ENCODE results near the gene ALDH2.
"Not testable (repeated sequence)": the region's sequence is repeated elsewhere in the genome, so short reads cannot be mapped to it uniquely, and the experiment has no call there.

The ALDH2 gene

DNA sequence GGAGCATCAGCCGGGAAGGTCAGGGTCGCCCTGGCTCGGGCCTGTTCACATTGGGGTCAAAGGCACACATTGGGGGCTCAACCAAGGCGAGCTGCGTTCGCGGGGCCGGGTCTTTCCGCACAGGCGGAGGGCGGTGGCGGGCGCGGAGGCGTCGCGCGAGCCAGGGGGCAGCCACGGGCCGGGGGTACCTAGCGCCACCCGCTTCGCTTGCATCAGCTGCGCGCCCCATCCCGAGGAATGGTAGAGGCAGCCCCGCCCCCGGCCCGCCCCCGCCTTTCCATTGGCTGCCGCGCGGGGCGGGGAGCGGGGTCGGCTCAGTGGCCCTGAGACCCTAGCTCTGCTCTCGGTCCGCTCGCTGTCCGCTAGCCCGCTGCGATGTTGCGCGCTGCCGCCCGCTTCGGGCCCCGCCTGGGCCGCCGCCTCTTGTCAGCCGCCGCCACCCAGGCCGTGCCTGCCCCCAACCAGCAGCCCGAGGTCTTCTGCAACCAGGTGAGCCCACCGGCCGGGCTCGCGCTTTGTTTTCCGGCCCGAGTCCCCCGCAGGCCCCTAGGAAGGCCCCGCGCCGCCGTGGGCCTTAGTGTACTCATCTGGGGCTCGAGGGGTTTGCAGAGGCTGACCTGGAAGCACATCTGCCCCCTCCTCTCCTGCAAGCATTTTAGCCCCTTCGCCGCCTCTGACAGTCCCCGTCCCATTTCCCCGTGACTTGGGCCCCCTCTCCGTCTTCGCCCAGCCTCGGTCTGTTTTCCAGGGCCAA, at the start of gene ALDH2:
Gene ALDH2, plus strand, starts transcription at position 326 of the 754 bp plus-strand sequence. Its CDS starts 50 bp downstream, at position 376.
- in situ Hi-C loops (cut with HindIII; ENCODE audit: low pct_unique_long_range_greater_than_20kb, low sequenced_read_pairs), result no loop called here
- peak; percentile 52 to 84 for DNase-seq (ENCODE audit: low read depth in 1 of 2, low spot score in 1 of 2)
- TF ChIP-seq JUND (IDR thresholded peaks at IDR 0.05; ENCODE audit: low read depth), result no peak

DNA sequence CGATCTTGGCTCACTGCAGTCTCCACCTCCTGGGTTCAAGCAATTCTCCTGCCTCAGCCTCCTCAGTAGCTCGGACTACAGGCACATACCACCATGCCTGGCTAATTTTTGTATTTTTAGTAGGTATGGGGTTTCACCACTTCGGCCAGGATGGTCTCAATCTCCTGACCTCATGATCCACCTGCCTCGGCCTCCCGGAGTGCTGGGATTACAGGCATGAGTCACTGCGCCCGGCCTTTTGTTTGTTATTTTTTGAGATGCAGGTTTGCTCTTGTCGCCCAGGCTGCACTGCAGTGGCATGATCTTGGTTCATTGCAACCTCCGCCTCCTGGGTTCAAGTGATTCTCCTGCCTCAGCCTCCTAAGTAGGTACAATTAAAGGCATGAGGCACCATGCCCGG, 47.4 kb upstream of the ALDH2 start:
- in situ Hi-C loops (cut with HindIII; ENCODE audit: low pct_unique_long_range_greater_than_20kb, low sequenced_read_pairs); DNase-seq (ENCODE audit: low read depth in 1 of 2, low spot score in 1 of 2): not testable (repeated sequence)

DNA sequence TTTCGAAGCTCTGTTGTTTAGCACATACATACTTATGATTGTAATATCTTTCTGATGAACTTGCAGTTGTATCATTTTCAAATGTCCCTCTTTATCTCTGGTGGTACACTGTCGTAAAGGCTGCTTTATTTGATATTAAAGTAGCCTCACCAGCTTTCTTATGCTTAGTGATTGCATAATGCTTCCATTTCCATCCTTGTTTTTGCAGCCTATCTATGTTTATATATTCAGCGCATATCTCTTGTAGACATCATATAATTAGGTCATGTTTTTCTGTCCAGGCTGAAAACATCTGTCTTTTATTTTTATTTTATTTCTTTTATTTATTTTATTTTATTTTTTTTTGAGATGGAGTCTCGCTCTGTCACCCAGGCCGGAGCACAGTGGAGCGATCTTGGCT, 46.3 kb upstream of the ALDH2 start:
- no peak for TF ChIP-seq JUND (IDR thresholded peaks at IDR 0.05; ENCODE audit: low read depth)
- no peak for DNase-seq (ENCODE audit: low read depth in 1 of 2, low spot score in 1 of 2)
- in situ Hi-C loops (cut with HindIII; ENCODE audit: low pct_unique_long_range_greater_than_20kb, low sequenced_read_pairs), result no loop called here

DNA sequence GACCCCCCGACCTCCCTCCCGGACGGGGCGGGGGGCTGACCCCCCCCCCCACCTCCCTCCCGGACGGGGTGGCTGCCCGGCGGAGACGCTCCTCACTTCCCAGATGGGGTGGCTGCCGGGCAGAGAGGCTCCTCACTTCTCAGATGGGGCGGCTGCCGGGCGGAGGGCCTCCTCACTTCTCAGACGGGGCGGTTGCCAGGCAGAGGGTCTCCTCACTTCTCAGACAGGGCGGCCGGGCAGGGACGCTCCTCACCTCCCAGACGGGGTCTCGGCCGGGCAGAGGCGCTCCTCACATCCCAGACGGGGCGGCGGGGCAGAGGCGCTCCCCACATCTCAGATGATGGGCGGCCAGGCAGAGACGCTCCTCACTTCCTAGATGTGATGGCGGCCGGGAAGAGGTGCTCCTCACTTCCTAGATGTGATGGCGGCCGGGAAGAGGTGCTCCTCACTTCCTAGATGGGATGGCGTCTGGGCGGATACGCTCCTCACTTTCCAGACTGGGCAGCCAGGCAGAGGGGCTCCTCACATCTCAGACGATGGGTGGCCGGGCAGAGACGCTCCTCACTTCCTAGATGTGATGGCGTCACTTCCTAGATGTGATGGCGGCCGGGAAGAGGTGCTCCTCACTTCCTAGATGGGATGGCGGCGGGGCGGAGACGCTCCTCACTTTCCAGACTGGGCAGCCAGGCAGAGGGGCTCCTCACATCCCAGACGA, 42.9 kb upstream of the ALDH2 start:
- in situ Hi-C loops (cut with HindIII; ENCODE audit: low pct_unique_long_range_greater_than_20kb, low sequenced_read_pairs); DNase-seq (ENCODE audit: low read depth in 1 of 2, low spot score in 1 of 2): not testable (repeated sequence)

DNA sequence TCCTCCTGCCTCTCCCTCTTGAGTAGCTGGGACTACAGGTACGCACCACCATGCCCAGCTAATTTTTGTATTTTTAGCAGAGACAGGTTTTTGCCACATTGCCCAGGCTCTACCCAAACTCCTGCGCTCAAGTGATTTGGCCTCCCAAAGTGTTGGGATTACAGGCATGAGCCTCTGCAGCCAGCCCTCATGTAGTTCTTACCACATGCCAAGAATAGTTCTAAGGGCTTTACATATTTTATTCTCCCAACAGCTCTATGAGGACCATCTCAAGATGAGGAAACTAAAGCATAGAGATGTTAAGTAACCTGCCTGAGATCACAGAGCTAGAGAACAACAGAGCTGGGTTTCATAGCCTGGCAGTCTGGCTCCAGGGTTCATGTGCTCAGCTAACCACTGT, 37.9 kb upstream of the ALDH2 start:
- TF ChIP-seq JUND (IDR thresholded peaks at IDR 0.05; ENCODE audit: low read depth), result no peak
- in situ Hi-C loops (cut with HindIII; ENCODE audit: low pct_unique_long_range_greater_than_20kb, low sequenced_read_pairs), result no loop called here
- DNase-seq (ENCODE audit: low read depth in 1 of 2, low spot score in 1 of 2), result no peak

DNA sequence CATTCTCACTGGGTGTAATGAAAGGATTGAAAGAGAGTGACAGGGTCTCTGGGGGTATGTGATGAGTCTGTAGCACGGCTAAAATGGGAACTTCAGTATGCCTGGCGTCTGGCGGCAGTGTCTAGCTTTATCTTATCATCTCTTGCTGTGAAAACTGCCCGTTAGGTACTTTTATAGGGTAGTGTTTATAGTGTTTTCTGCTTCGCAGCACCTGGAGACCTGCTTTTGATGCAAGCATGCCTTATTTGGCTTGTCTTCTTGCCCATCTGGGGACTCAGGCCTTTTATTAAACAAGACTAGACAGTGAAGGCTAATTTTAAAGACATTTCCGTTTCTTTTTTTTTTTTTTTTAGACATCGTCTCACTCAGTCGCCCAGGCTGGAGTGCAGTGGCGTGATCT, 36.3 kb upstream of the ALDH2 start:
- no peak for DNase-seq (ENCODE audit: low read depth in 1 of 2, low spot score in 1 of 2)
- in situ Hi-C loops (cut with HindIII; ENCODE audit: low pct_unique_long_range_greater_than_20kb, low sequenced_read_pairs), result no loop called here
- no peak for TF ChIP-seq JUND (IDR thresholded peaks at IDR 0.05; ENCODE audit: low read depth)

DNA sequence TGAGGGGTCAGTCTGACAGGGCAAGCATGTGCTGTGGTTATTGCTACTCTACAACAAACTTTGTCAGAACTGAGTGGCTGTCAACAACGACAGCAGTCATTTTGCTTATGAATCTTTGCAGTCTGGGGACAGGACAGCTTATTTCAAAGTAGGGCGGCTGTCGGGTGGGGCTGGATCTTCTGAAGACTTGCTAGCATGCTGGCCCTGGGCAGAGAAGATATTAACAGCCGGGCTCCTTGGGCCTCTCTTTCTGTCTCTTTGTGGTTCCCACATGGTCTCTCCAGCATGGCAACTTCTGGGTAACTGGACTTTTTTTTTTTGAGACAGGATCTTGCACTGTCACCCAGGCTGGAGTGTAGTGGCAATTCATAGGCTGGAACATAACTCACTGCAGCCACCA, 33.9 kb upstream of the ALDH2 start:
- in situ Hi-C loops (cut with HindIII; ENCODE audit: low pct_unique_long_range_greater_than_20kb, low sequenced_read_pairs), result no loop called here
- TF ChIP-seq JUND (IDR thresholded peaks at IDR 0.05; ENCODE audit: low read depth), result no peak
- no peak for DNase-seq (ENCODE audit: low read depth in 1 of 2, low spot score in 1 of 2)

DNA sequence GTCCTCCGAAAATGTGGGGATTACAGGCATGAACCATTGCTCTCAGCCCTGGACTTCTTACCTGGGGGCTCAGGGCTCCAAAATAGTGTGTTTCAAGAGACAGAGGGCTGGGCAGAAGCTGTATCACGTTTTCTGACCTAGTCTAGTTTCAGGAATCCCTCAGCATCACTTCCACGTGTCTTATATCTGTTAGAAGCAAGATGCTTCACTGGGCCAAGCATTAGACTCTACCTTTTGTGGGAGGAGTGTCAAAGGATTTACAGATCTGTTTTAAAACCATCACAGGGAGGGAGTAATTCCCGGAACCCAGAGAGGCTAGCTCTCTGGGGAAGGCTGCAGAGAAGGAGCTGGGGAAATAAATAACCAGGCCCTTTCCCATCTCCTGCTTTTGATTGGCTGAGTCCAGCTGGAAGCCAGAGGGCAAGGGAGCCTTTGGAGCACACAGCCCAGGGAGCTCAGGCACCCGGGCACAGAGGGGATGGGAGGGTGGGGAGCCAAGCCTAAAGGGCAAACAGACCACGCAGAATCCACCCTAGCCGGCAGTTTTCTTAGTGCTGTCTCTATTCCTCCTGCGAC, 33.3 kb upstream of the ALDH2 start:
- in situ Hi-C loops (cut with HindIII; ENCODE audit: low pct_unique_long_range_greater_than_20kb, low sequenced_read_pairs), result no loop called here
- no peak for TF ChIP-seq JUND (IDR thresholded peaks at IDR 0.05; ENCODE audit: low read depth)
- no peak for DNase-seq (ENCODE audit: low read depth in 1 of 2, low spot score in 1 of 2)

DNA sequence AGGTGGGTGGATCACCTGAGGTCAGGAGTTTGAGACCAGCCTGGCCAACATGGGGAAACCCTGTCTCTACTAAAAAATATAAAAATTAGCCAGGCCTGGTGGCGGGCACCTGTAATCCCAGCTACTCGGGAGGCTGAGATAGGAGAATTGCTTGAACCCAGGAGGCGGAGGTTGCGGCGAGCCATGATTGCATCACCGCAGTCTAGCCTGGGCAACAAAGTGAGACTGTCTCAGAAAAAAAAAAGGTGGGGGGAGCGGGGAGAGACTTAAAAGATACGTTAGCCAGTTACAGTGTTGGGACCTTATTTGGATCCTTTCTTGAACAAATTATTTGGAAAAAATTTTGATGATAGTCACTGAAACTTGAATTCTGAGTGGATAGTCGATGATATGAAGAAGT, 27.2 kb upstream of the ALDH2 start:
- DNase-seq (ENCODE audit: low read depth in 1 of 2, low spot score in 1 of 2); in situ Hi-C loops (cut with HindIII; ENCODE audit: low pct_unique_long_range_greater_than_20kb, low sequenced_read_pairs): not testable (repeated sequence)

DNA sequence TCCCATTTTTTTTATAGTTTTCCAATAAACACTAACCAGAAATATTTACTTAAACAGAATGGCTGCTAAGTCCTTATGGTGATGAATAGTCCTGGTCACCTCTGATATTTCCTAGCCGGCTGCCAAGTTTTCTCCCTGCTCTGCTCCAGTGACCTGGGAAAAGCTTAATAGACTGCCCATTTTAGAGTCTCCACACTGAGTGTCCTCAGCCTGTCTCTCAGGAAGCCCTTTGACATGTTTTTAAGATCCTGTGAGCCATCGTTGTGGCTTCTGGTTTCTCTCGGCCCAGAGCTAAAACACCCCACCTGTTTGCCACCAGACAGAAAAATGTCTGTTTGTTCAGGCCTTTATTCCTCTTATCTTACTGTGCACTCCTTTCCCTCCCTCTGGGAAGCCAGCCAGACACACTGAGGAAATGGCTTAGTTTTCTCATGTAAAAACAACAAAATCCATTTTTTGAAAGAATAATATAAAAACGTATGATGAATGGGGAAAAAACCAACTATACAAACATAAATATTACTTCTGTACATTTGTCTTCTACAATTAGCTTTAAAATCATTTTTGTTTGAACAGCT, 25.4 kb upstream of the ALDH2 start:
- DNase-seq (ENCODE audit: low read depth in 1 of 2, low spot score in 1 of 2), result no peak
- in situ Hi-C loops (cut with HindIII; ENCODE audit: low pct_unique_long_range_greater_than_20kb, low sequenced_read_pairs), result no loop called here
- TF ChIP-seq JUND (IDR thresholded peaks at IDR 0.05; ENCODE audit: low read depth), result no peak

DNA sequence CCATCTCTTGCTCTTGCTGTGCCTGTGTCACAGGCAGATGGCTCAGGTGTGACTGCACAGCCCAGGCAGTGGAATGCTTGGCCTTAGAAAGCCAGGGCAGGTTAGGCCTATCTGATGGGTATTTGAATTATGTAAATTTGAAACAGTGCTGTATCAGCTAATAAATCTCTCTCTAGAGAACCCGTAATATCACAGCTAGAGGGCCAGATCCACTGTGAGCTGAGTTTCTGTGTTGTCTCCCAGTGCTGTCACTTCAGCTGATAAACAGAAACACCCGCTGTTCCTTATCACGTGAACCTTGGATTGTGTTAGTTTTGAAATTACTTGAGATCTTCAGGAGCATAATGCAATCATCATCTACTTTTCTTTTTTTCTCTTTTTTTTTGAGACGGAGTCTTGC, 21.5 kb upstream of the ALDH2 start:
- in situ Hi-C loops (cut with HindIII; ENCODE audit: low pct_unique_long_range_greater_than_20kb, low sequenced_read_pairs), result no loop called here
- no peak for TF ChIP-seq JUND (IDR thresholded peaks at IDR 0.05; ENCODE audit: low read depth)
- no peak for DNase-seq (ENCODE audit: low read depth in 1 of 2, low spot score in 1 of 2)

DNA sequence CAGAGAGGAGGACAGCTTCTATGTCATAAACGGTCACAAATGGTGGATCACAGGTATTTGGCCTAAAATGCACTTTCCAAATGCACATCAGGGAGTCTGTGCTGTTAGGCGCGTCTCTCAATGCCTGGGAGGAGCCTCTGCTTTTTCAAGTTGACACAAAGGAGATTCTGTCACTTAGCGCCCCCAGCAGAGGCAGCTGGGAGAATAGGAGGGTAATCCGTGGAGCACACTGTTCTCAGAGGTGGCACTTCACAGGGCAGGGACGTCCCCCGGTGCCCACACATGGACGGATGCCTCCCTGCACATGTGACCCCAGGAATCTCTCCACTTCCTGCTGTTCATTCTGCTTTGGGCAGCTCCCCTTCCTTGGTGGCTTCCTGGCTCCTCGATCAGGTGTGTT, 19.4 kb upstream of the ALDH2 start:
- TF ChIP-seq JUND (IDR thresholded peaks at IDR 0.05; ENCODE audit: low read depth), result no peak
- in situ Hi-C loops (cut with HindIII; ENCODE audit: low pct_unique_long_range_greater_than_20kb, low sequenced_read_pairs), result no loop called here
- DNase-seq (ENCODE audit: low read depth in 1 of 2, low spot score in 1 of 2), result no peak

DNA sequence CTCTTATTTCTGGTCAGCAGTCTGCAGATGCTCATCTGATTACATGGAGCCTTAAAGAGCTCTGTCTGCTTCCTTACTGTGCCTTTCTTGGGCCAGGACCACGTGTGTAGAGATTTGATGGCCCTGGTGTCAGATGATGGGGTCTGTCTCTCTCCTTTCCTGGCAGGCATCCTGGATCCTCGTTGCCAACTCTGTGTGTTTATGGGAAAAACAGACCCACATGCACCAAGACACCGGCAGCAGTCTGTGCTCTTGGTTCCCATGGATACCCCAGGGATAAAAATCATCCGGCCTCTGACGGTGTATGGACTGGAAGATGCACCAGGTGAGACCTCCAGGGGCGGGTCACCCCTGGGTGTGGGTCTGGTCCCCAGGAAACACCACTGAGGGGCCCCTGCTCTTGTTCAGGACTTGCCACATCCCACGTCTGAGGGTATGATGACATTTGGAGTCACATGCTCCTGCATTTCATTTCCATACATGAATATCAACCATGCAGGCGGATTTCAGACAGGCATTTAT, 18.5 kb upstream of the ALDH2 start:
- TF ChIP-seq JUND (IDR thresholded peaks at IDR 0.05; ENCODE audit: low read depth), result no peak
- DNase-seq (ENCODE audit: low read depth in 1 of 2, low spot score in 1 of 2), result no peak
- in situ Hi-C loops (cut with HindIII; ENCODE audit: low pct_unique_long_range_greater_than_20kb, low sequenced_read_pairs), result no loop called here
